Measurements from ENCODE around the gene EGFR. TPM values are rescaled to one million over a fixed set of nuclear protein-coding genes. Genes with fewer than 3 reads are reported as not detected.
A peak's percentile ranks its signal among the peaks of the same experiment; 100 is the strongest.

Gene EGFR
- polyA plus RNA-seq, 2 of the 4 experiments (the other 2 are of a cell fraction): 59.5 to 63.8 TPM

GRCh38 chr7:55058314-55058713, 39.5 kb downstream of the EGFR start (continued):
- TF ChIP-seq HMGXB4 (CRISPR knock-in tag; IDR thresholded peaks at IDR 0.05; ENCODE audit: borderline replicate concordance) (no peak), EHMT2 (IDR thresholded peaks at IDR 0.05; ENCODE audit: low read depth) (no peak)

GRCh38 chr7:55059021-55059420, 40.2 kb downstream of the EGFR start:
- no peak overlapping the region for H3K4me3 ChIP-seq
- no peaks in the 10 kb centered on the region for H3K9me3 ChIP-seq
- DNase-seq (ENCODE audit: low read depth in 1 of 2, low spot score in 1 of 2): no peak
- 94% methylated on average over 2 of the region's 2 CpGs for WGBS (ENCODE audit: missing lambda C conversion rate)
- TF ChIP-seq RARB (CRISPR knock-in tag; IDR thresholded peaks at IDR 0.05) (no peak), ZC3H11A (IDR thresholded peaks at IDR 0.05) (no peak), TP53 (CRISPR knock-in tag; IDR thresholded peaks at IDR 0.05) (no peak), FOXS1 (CRISPR knock-in tag; IDR thresholded peaks at IDR 0.05) (no peak), E2F6 (IDR thresholded peaks at IDR 0.05; ENCODE audit: borderline replicate concordance, low read depth) (no peak), RNF2 (IDR thresholded peaks at IDR 0.05; ENCODE audit: borderline replicate concordance, low read depth) (no peak), FOSB (CRISPR knock-in tag; IDR thresholded peaks at IDR 0.05) (no peak), EP300 (IDR thresholded peaks at IDR 0.05) (no peak), BCL3 (IDR thresholded peaks at IDR 0.05) (no peak), JUNB (IDR thresholded peaks at IDR 0.05) (no peak), RFX5 (IDR thresholded peaks at IDR 0.05) (no peak), PHF8 (IDR thresholded peaks at IDR 0.05; ENCODE audit: borderline replicate concordance, low read depth) (no peak), KDM1A (IDR thresholded peaks at IDR 0.05; ENCODE audit: low read depth) (no peak), RCOR1 (IDR thresholded peaks at IDR 0.05; ENCODE audit: low read depth, low read length) (no peak), NR3C1 (IDR thresholded peaks at IDR 0.05) (no peak), ESRRA (IDR thresholded peaks at IDR 0.05; ENCODE audit: borderline replicate concordance, low read length) (no peak)
- no peak for ATAC-seq
- peaks cover 93% of the 10 kb centered on the region for H3K4me1 ChIP-seq
- no peak for FAIRE-seq
- peak overlapping the region; percentile 84 to 92 for H3K27ac ChIP-seq
- peak overlapping the region; percentile 17; the same call in 2 of the 3 replicates for H3K4me2 ChIP-seq
- POLR2A ChIA-PET: no interaction called here
- CTCF ChIA-PET: interaction anchor here (0.7 kb wide), 1 partner anchor 42 kb away, joined by 3 read pairs; no protein-coding TSS in a partner anchor

- no peak for DNase-seq (ENCODE audit: low read depth in 1 of 2, low spot score in 1 of 2)
- Histone ChIP-seq H3K9me3 (no peaks in the 10 kb centered on the region), H3K4me3 (no peak overlapping the region), H3K27ac (peak overlapping the region; percentile 84 to 92), H3K4me1 (peaks cover 92% of the 10 kb centered on the region), H3K4me2 (no peak overlapping the region)
- FAIRE-seq: no peak
- no peak for ATAC-seq
- WGBS (ENCODE audit: missing lambda C conversion rate): 90% methylated on average over 2 of the region's 2 CpGs
- CTCF ChIA-PET: interaction anchor here (2.3 kb wide), 1 partner anchor 195 kb away, joined by 15 read pairs; no protein-coding TSS in a partner anchor
- TF ChIP-seq EHF (CRISPR knock-in tag; IDR thresholded peaks at IDR 0.05): no peak
- TF ChIP-seq ZC3H11A (IDR thresholded peaks at IDR 0.05): no peak
- no peak for TF ChIP-seq NPAS2 (CRISPR knock-in tag; IDR thresholded peaks at IDR 0.05; ENCODE audit: borderline replicate concordance)
- TF ChIP-seq FOSB (CRISPR knock-in tag; IDR thresholded peaks at IDR 0.05): no peak
- TF ChIP-seq NFE2L2 (conservative IDR thresholded peaks at IDR 0.05; ENCODE audit: low read length): no peak
- TF ChIP-seq CTCF (IDR thresholded peaks at IDR 0.05): no peak
- TF ChIP-seq TP53 (CRISPR knock-in tag; IDR thresholded peaks at IDR 0.05): no peak
- TF ChIP-seq CEBPB (IDR thresholded peaks at IDR 0.05): no peak
- no peak for TF ChIP-seq FOSL2 (IDR thresholded peaks at IDR 0.05)
- no peak for TF ChIP-seq FOSL2 (CRISPR knock-in tag; IDR thresholded peaks at IDR 0.05)
- TF ChIP-seq JUN (IDR thresholded peaks at IDR 0.05): no peak
- no peak for TF ChIP-seq EP300 (IDR thresholded peaks at IDR 0.05)
- no peak for TF ChIP-seq ELK1 (IDR thresholded peaks at IDR 0.05; ENCODE audit: low read depth, low read length)
- POLR2A ChIA-PET: no interaction called here
Observed at GRCh38 chr7:55060085-55060484, 41.3 kb downstream of the EGFR start.

All from A549 (cell line).